Endometrium (tissue), 2 donors: Measurements from ENCODE around the gene SDK2.
"Not testable (repeated sequence)": the region's sequence is repeated elsewhere in the genome, so short reads cannot be mapped to it uniquely, and the experiment has no call there.

Source experiments
- FAIRE-seq: peaks from 2 replicates; lab custom pipeline; 2012; peaks lifted over from hg19 to GRCh38; lab: Jason Lieb, UNC
- donor health status: control.
- donor health status: control.

Gene SDK2

GRCh38 chr17:73482251-73482716, 162.0 kb downstream of the SDK2 start:
- FAIRE-seq: no peak

- no peak for FAIRE-seq
Measured at GRCh38 chr17:73481676-73482075, 162.6 kb downstream of the SDK2 start.

GRCh38 chr17:73480740-73481139, 163.5 kb downstream of the SDK2 start:
- FAIRE-seq: no peak

GRCh38 chr17:73478768-73479424, 165.3 kb downstream of the SDK2 start:
- no peak for FAIRE-seq

GRCh38 chr17:73478334-73478733, 165.9 kb downstream of the SDK2 start:
- no peak for FAIRE-seq

- FAIRE-seq: no peak
Measured at GRCh38 chr17:73476890-73477350, 167.3 kb downstream of the SDK2 start.

GRCh38 chr17:73474370-73474988, 169.8 kb downstream of the SDK2 start:
- no peak for FAIRE-seq

- not testable (repeated sequence) for FAIRE-seq
Measured at GRCh38 chr17:73472715-73473114, 171.5 kb downstream of the SDK2 start.

GRCh38 chr17:73471924-73472323, 172.3 kb downstream of the SDK2 start:
- FAIRE-seq: no peak

GRCh38 chr17:73470316-73470826, 173.9 kb downstream of the SDK2 start:
- FAIRE-seq: no peak

- FAIRE-seq: no peak
Measured at GRCh38 chr17:73469311-73469710, 174.9 kb downstream of the SDK2 start.

GRCh38 chr17:73468221-73468620, 176.0 kb downstream of the SDK2 start:
- no peak for FAIRE-seq

- FAIRE-seq: no peak
Measured at GRCh38 chr17:73467651-73468050, 176.6 kb downstream of the SDK2 start.

GRCh38 chr17:73466704-73467433, 177.4 kb downstream of the SDK2 start:
- FAIRE-seq: no peak

- FAIRE-seq: no peak
Measured at GRCh38 chr17:73465953-73466230, 178.4 kb downstream of the SDK2 start.

- FAIRE-seq: no peak
Measured at GRCh38 chr17:73465130-73465952, 178.9 kb downstream of the SDK2 start.

- no peak for FAIRE-seq
Measured at GRCh38 chr17:73464447-73464846, 179.8 kb downstream of the SDK2 start.

- FAIRE-seq: no peak
Measured at GRCh38 chr17:73463821-73464220, 180.4 kb downstream of the SDK2 start.

- FAIRE-seq: no peak
Measured at GRCh38 chr17:73462823-73463222, 181.4 kb downstream of the SDK2 start.

GRCh38 chr17:73459980-73460379, 184.3 kb downstream of the SDK2 start:
- no peak for FAIRE-seq

- no peak for FAIRE-seq
Measured at GRCh38 chr17:73455767-73456166, 188.5 kb downstream of the SDK2 start.

- no peak for FAIRE-seq
Measured at GRCh38 chr17:73455050-73455687, 189.1 kb downstream of the SDK2 start.
